HG02623 (cell line): ENCODE data around the gene B3GLCT.
"Not testable (repeated sequence)": the region's sequence is repeated elsewhere in the genome, so short reads cannot be mapped to it uniquely, and the experiment has no call there.

Experiments used
- ATAC-seq: cut with Tn5 transposase; IDR thresholded peaks from one replicate; pipeline ENCODE4 v1.9.1; 2021; ENCODE audit warnings: moderate library complexity; ENCODE audit not compliant: unreplicated experiment

The B3GLCT gene

GRCh38 chr13:31199849-31200636 is at the start of gene B3GLCT:
Gene B3GLCT, plus strand, starts transcription at chr13:31199975. Its CDS starts 110 bp downstream, at chr13:31200085.
- ATAC-seq, result peak; percentile 80

GRCh38 chr13:31150315-31150985 is 49.3 kb upstream of the B3GLCT start:
- no peak for ATAC-seq

GRCh38 chr13:31151837-31152236 is 47.9 kb upstream of the B3GLCT start:
- ATAC-seq, result no peak

- no peak for ATAC-seq
These were observed 44.8 kb upstream of the B3GLCT start for GRCh38 chr13:31154939-31155338.

- no peak for ATAC-seq
These were observed 40.5 kb upstream of the B3GLCT start for GRCh38 chr13:31159306-31159705.

GRCh38 chr13:31160857-31161556 is 38.8 kb upstream of the B3GLCT start:
- peak; percentile 21 for ATAC-seq

- ATAC-seq, result peak; percentile 76
These were observed 38.1 kb upstream of the B3GLCT start, which contains the start of gene HSPH1 for GRCh38 chr13:31161557-31162150. Gene HSPH1, minus strand, starts transcription at chr13:31161904. Its CDS starts 322 bp downstream, at chr13:31161582.

- peak; percentile 83 for ATAC-seq
These were observed 37.4 kb upstream of the B3GLCT start for GRCh38 chr13:31162151-31163008.

- ATAC-seq, result no peak
These were observed 33.2 kb upstream of the B3GLCT start for GRCh38 chr13:31166591-31166990.

GRCh38 chr13:31167490-31167889 is 32.3 kb upstream of the B3GLCT start:
- peak; percentile 42 for ATAC-seq

- peak; percentile 61 for ATAC-seq
These were observed 31.6 kb upstream of the B3GLCT start for GRCh38 chr13:31168166-31168565.

GRCh38 chr13:31168736-31169135 is 31.0 kb upstream of the B3GLCT start:
- no peak for ATAC-seq

- ATAC-seq, result no peak
These were observed 27.8 kb upstream of the B3GLCT start for GRCh38 chr13:31172001-31172400.

- ATAC-seq, result no peak
These were observed 27.2 kb upstream of the B3GLCT start for GRCh38 chr13:31172535-31172934.

- ATAC-seq, result no peak
These were observed 25.8 kb upstream of the B3GLCT start for GRCh38 chr13:31174018-31174417.

GRCh38 chr13:31175847-31176532 is 23.8 kb upstream of the B3GLCT start:
- no peak for ATAC-seq

GRCh38 chr13:31177813-31178495 is 21.8 kb upstream of the B3GLCT start:
- ATAC-seq, result not testable (repeated sequence)

- ATAC-seq, result no peak
These were observed 20.5 kb upstream of the B3GLCT start for GRCh38 chr13:31179241-31179640.

- no peak for ATAC-seq
These were observed 20.0 kb upstream of the B3GLCT start for GRCh38 chr13:31179754-31180153.
